ENCODE measurements around the gene KRT84. TPM values are rescaled to one million over a fixed set of nuclear protein-coding genes. Genes with fewer than 3 reads are reported as not detected.
"Not testable (repeated sequence)": the region's sequence is repeated elsewhere in the genome, so short reads cannot be mapped to it uniquely, and the experiment has no call there.

Gene KRT84
- total RNA-seq, 2 experiments from 2014 or later, result not detected

DNA sequence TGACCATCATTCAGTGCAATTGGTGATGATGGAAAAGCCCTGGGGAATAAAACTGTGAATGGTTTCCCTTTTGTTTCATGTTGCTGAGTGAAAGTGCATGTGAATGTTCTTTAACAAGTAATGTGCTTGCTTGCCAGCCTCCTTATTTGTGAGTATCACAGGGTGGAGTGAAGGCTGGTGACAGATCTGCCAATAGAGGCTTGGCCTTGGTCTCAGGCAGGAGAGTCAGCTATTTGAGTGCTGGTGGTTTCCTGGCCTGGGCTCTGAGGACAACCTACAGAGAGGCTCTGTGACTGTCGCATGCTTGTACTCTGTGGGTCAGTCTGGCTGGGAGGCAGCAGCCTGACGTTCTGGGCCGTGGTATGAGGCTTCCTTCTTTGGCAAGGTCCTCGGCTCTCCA lies 38.9 kb downstream of the KRT84 start:
- intact Hi-C loops (cut with DNase I, micrococcal nuclease), result no loop called here
- TF ChIP-seq, protein P1, sequence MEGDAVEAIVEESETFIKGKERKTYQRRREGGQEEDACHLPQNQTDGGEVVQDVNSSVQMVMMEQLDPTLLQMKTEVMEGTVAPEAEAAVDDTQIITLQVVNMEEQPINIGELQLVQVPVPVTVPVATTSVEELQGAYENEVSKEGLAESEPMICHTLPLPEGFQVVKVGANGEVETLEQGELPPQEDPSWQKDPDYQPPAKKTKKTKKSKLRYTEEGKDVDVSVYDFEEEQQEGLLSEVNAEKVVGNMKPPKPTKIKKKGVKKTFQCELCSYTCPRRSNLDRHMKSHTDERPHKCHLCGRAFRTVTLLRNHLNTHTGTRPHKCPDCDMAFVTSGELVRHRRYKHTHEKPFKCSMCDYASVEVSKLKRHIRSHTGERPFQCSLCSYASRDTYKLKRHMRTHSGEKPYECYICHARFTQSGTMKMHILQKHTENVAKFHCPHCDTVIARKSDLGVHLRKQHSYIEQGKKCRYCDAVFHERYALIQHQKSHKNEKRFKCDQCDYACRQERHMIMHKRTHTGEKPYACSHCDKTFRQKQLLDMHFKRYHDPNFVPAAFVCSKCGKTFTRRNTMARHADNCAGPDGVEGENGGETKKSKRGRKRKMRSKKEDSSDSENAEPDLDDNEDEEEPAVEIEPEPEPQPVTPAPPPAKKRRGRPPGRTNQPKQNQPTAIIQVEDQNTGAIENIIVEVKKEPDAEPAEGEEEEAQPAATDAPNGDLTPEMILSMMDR (IDR thresholded peaks at IDR 0.05), result no peak
- POLR2A ChIA-PET, result no interaction called here
- H3K4me3 Mint-ChIP-seq, result no peak overlapping the region
- H3K36me3 Mint-ChIP-seq (ENCODE audit: low read depth), result no peaks in the 10 kb centered on the region
- ATAC-seq (ENCODE audit: poor library complexity) (no peak), DNase-seq (no peak)
- H3K27me3 Mint-ChIP-seq, result peaks cover 4% of the 10 kb centered on the region
- no peaks in the 10 kb centered on the region for H3K9me3 Mint-ChIP-seq
- peaks cover 10% of the 10 kb centered on the region for H3K4me1 ChIP-seq (ENCODE audit: insufficient read depth, low read length)
- H3K4me3 ChIP-seq (ENCODE audit: low read length), result no peak overlapping the region
- H3K4me1 Mint-ChIP-seq (ENCODE audit: low read depth), result peaks cover 7% of the 10 kb centered on the region
- no peak overlapping the region for H3K27ac ChIP-seq (ENCODE audit: low read depth in 1 of 2, low read length in 2 of 2)
- no peak overlapping the region for H3K27ac Mint-ChIP-seq
- H3K36me3 ChIP-seq (ENCODE audit: insufficient read depth, low read length), result no peaks in the 10 kb centered on the region
- H3K27me3 ChIP-seq (ENCODE audit: control insufficient read depth in 1 of 2, insufficient read depth in 2 of 2, low read length in 2 of 2), result no peaks in the 10 kb centered on the region
- CTCF ChIA-PET, result no interaction called here
- H3K9me3 ChIP-seq (ENCODE audit: control insufficient read depth in 1 of 2, insufficient read depth in 1 of 2, low read length in 2 of 2), result peaks cover 0 to 5% of the 10 kb centered on the region in 2 experiments

DNA sequence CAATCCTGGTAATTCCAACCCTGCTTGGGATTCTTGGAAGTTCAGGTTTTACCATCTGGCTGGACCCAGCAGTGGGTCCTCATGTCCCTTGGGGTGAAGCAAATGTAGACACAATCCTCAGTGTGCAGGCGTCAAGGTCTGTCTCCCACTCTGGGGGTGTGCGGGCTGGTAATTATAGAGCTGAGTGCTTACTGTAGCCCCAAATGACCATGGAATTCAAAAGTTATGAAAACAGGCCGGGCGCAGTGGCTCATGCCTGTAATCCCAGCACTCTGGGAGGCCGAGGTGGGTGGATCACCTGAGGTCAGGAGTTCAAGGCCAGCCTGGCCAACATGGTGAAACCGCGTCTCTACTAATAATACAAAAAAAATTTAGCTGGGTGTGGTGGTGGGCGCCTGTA lies 40.4 kb downstream of the KRT84 start:
- H3K4me3 ChIP-seq (ENCODE audit: low read length); H3K4me3 Mint-ChIP-seq; H3K27ac Mint-ChIP-seq; ATAC-seq (ENCODE audit: poor library complexity); CTCF ChIA-PET; H3K4me1 Mint-ChIP-seq (ENCODE audit: low read depth); H3K9me3 ChIP-seq (ENCODE audit: control insufficient read depth in 1 of 2, insufficient read depth in 1 of 2, low read length in 2 of 2); DNase-seq; H3K9me3 Mint-ChIP-seq; POLR2A ChIA-PET; H3K36me3 ChIP-seq (ENCODE audit: insufficient read depth, low read length); H3K27me3 Mint-ChIP-seq; H3K27ac ChIP-seq (ENCODE audit: low read depth in 1 of 2, low read length in 2 of 2); H3K27me3 ChIP-seq (ENCODE audit: control insufficient read depth in 1 of 2, insufficient read depth in 2 of 2, low read length in 2 of 2); intact Hi-C loops (cut with DNase I, micrococcal nuclease); H3K36me3 Mint-ChIP-seq (ENCODE audit: low read depth); H3K4me1 ChIP-seq (ENCODE audit: insufficient read depth, low read length): not testable (repeated sequence)

DNA sequence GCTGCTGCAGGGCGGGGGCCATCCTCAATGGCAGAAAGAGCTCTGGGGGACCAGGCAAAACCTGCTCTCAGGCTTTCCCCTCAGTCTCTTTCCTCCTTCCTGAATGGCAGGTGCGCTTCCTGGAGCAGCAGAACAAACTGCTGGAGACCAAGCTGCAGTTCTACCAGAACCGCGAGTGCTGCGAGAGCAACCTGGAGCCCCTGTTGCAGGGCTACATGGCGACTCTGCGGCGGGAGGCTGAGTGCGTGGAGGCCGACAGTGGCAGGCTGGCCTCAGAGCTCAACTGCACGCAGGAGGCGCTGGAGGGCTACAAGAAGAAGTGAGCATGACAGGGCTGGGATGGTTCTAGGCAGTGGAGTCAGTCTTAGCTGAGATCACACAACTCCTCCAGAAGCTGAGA lies 41.3 kb downstream of the KRT84 start:
- POLR2A ChIA-PET, result no interaction called here

DNA sequence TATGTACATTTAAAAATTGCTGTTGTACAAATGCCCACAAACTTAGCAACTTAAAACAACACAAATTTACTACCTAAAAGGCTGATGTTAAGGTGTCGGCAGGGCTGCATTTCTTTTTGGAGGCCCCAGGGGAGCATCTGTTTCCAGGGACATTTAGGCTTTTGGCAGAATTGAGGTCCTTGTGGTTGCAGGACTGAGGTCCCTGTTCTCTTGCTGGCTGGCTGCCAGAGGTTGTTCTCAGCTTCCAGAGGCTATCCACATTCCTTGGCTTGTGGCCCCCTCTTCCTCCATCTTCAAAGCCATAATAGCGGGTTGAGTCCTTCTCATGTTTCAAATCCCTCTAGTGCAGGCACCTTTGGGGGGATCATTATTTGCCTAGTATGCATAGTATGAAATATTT lies 41.9 kb downstream of the KRT84 start:
- Histone ChIP-seq H3K27ac (ENCODE audit: low read depth in 1 of 2, low read length in 2 of 2) (no peak overlapping the region), H3K27me3 (ENCODE audit: control insufficient read depth in 1 of 2, insufficient read depth in 2 of 2, low read length in 2 of 2) (no peaks in the 10 kb centered on the region), H3K36me3 (ENCODE audit: insufficient read depth, low read length) (no peaks in the 10 kb centered on the region), H3K4me1 (ENCODE audit: insufficient read depth, low read length) (no peaks in the 10 kb centered on the region), H3K9me3 (ENCODE audit: control insufficient read depth in 1 of 2, insufficient read depth in 1 of 2, low read length in 2 of 2) (peaks cover 0 to 5% of the 10 kb centered on the region in 2 experiments), H3K4me3 (ENCODE audit: low read length) (no peak overlapping the region)
- Mint-ChIP-seq H3K4me3 (no peak overlapping the region), H3K4me1 (ENCODE audit: low read depth) (no peaks in the 10 kb centered on the region), H3K36me3 (ENCODE audit: low read depth) (no peaks in the 10 kb centered on the region), H3K9me3 (no peaks in the 10 kb centered on the region), H3K27me3 (peaks cover 4% of the 10 kb centered on the region), H3K27ac (no peak overlapping the region)
- no peak for DNase-seq
- TF ChIP-seq, protein P1 (IDR thresholded peaks at IDR 0.05), result no peak
- ChIA-PET CTCF (no interaction called here), POLR2A (no interaction called here)
- no peak for ATAC-seq (ENCODE audit: poor library complexity)
- intact Hi-C loops (cut with DNase I, micrococcal nuclease), result no loop called here

More for the DNA sequence above, 41.3 kb downstream of the KRT84 start:
- H3K27ac ChIP-seq (ENCODE audit: low read depth in 1 of 2, low read length in 2 of 2), result no peak overlapping the region
- Mint-ChIP-seq H3K27ac (no peak overlapping the region), H3K36me3 (ENCODE audit: low read depth) (no peaks in the 10 kb centered on the region), H3K27me3 (peaks cover 4% of the 10 kb centered on the region), H3K9me3 (no peaks in the 10 kb centered on the region), H3K4me1 (ENCODE audit: low read depth) (no peaks in the 10 kb centered on the region), H3K4me3 (no peak overlapping the region)
- TF ChIP-seq, protein P1 (IDR thresholded peaks at IDR 0.05), result no peak
- H3K27me3 ChIP-seq (ENCODE audit: control insufficient read depth in 1 of 2, insufficient read depth in 2 of 2, low read length in 2 of 2), result no peaks in the 10 kb centered on the region
- peaks cover 0 to 5% of the 10 kb centered on the region in 2 experiments for H3K9me3 ChIP-seq (ENCODE audit: control insufficient read depth in 1 of 2, insufficient read depth in 1 of 2, low read length in 2 of 2)
- H3K4me3 ChIP-seq (ENCODE audit: low read length), result no peak overlapping the region
- no peaks in the 10 kb centered on the region for H3K36me3 ChIP-seq (ENCODE audit: insufficient read depth, low read length)
- no peaks in the 10 kb centered on the region for H3K4me1 ChIP-seq (ENCODE audit: insufficient read depth, low read length)
- DNase-seq, result no peak
- intact Hi-C loops (cut with DNase I, micrococcal nuclease), result no loop called here
- CTCF ChIA-PET, result interaction anchor here (0.6 kb wide), 1 partner anchor 18 kb away, joined by 3 read pairs; no protein-coding TSS in a partner anchor
- no peak for ATAC-seq (ENCODE audit: poor library complexity)
